HepG2 (cell line): ENCODE results near the gene UXS1. TPM values are rescaled to one million over a fixed set of nuclear protein-coding genes. Genes with fewer than 3 reads are reported as not detected.
A peak's percentile ranks its signal among the peaks of the same experiment; 100 is the strongest.

ENCODE experiments used
- ATAD3A ChIP-seq: sonication (generic); formaldehyde crosslinking; IDR thresholded peaks from 2 replicates; pipeline ENCODE4 v1.4.0; 2020; ENCODE audit warnings: missing genetic modification reagents
- JUN ChIP-seq: sonication (generic); formaldehyde crosslinking; IDR thresholded peaks from 2 replicates; pipeline ENCODE4 v1.4.0; 2020; ENCODE audit warnings: mild to moderate bottlenecking, missing genetic modification reagents
- RFXANK ChIP-seq: IDR thresholded peaks from 2 replicates; pipeline ENCODE4 v1.6.1; 2016
- SYNCRIP ChIP-seq: fragments of 200-400 bp; formaldehyde crosslinking; IDR thresholded peaks from 2 replicates; pipeline ENCODE4 v1.6.1; 2018; ENCODE audit warnings: mild to moderate bottlenecking, low read depth, low read length; ENCODE audit not compliant: insufficient read depth
- WIZ ChIP-seq: sonication (generic); formaldehyde crosslinking; IDR thresholded peaks from 2 replicates; pipeline ENCODE4 v1.5.1; 2020; ENCODE audit warnings: mild to moderate bottlenecking, missing genetic modification reagents
- ZMYM2 ChIP-seq: sonication (generic); formaldehyde crosslinking; IDR thresholded peaks from 2 replicates; pipeline ENCODE4 v1.8.0; 2022; ENCODE audit warnings: mild to moderate bottlenecking, missing genetic modification reagents
- ZNF451 ChIP-seq: sonication (generic); formaldehyde crosslinking; IDR thresholded peaks from 2 replicates; pipeline ENCODE4 v1.5.0; 2020; ENCODE audit warnings: mild to moderate bottlenecking, missing genetic modification reagents
- ZNF556 ChIP-seq: sonication (generic); formaldehyde crosslinking; IDR thresholded peaks from 2 replicates; pipeline ENCODE4 v1.4.0; 2020; ENCODE audit warnings: mild to moderate bottlenecking, missing genetic modification reagents, borderline replicate concordance
- ZNF761 ChIP-seq: sonication (generic); formaldehyde crosslinking; conservative IDR thresholded peaks from 2 replicates; pipeline ENCODE4 v1.4.0; 2020; ENCODE audit warnings: mild to moderate bottlenecking, missing genetic modification reagents
- polyA plus RNA-seq, 8 experiments: library from polyadenylated mRNA; depleted of rRNA in 3 of 8; stranded (reverse) in 7 of 8; unstranded in 1 of 8; fragments of >200 nt; fragmentation: Illumina TruSeq in 4 of 8; extraction: Trizol in 4 of 8; gene quantifications; 2 replicates each; pipeline versions ENCODE4 v1.2.1 to v1.2.3, GENCODE V29; 2011 to 2016; ENCODE audit warnings: low read depth in 4 of 8, missing spikeins in 1 of 8, mixed read lengths in 1 of 8; ENCODE audit not compliant: insufficient read depth in 1 of 8
- total RNA-seq, 5 experiments: library from RNA; depleted of rRNA; stranded (reverse); fragments of >200 nt; fragmentation: Illumina TruSeq; extraction: Trizol; gene quantifications; 2 replicates each; pipeline ENCODE4 v1.2.3, GENCODE V29; 2016; ENCODE audit warnings: low read depth in 1 of 5
- TF ChIP-seq, protein P1 (sequence below): sonication (generic); formaldehyde crosslinking; IDR thresholded peaks from one replicate; pipeline ENCODE4 v1.5.1; 2020; ENCODE audit warnings: mild to moderate bottlenecking, missing genetic modification reagents; ENCODE audit errors: not compliant biosample characterization
- TF ChIP-seq, protein P2 (sequence below): sonication (generic); formaldehyde crosslinking; IDR thresholded peaks from 2 replicates; pipeline ENCODE4 v1.5.0; 2020; ENCODE audit warnings: mild to moderate bottlenecking, missing genetic modification reagents
- TF ChIP-seq, protein P3 (sequence below): sonication (generic); formaldehyde crosslinking; IDR thresholded peaks from 2 replicates; pipeline ENCODE4 v1.4.0; 2020; ENCODE audit warnings: mild to moderate bottlenecking, low read depth, missing genetic modification reagents
- TF ChIP-seq, protein P4 (sequence below): IDR thresholded peaks from 2 replicates; pipeline ENCODE4 v1.6.1; 2012; ENCODE audit warnings: low read depth, low read length, improper control_type of control experiment
- TF ChIP-seq, protein P5 (sequence below): IDR thresholded peaks from 2 replicates; pipeline ENCODE4 v1.6.1; 2016; ENCODE audit warnings: control low read depth

Gene UXS1
- total and polyA plus RNA-seq, 2 of the 13 experiments (the other 11 are each of a cell fraction or from before 2014, with no cell fraction given), result 53.3 to 110 TPM

DNA sequence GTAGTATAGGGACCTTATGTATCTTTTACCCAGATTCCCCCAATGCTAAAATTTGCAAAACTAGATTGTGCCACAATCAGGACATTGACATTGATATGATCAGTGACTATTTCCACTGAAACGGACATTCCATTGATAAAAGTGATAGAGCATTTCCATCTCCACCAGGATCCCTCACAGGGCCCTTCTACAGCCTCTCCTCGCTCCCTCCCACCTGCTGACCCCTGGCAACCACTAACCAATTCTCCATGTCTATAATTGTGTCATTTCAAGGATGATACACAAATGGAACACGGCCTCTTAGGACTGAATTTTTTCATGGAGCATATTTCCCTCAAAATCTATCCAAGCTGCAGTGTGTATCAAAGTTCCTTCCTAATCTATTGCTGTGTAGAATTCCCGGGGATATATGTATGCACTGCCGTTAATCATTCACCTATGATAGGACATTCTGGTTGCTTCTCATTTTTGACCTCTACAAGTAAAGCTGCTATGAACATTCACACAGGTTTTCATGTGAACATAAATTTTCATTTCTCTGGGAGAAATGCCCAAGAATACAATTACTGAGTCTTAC lies 67.3 kb downstream of the UXS1 start (continued):
- TF ChIP-seq, protein P1, sequence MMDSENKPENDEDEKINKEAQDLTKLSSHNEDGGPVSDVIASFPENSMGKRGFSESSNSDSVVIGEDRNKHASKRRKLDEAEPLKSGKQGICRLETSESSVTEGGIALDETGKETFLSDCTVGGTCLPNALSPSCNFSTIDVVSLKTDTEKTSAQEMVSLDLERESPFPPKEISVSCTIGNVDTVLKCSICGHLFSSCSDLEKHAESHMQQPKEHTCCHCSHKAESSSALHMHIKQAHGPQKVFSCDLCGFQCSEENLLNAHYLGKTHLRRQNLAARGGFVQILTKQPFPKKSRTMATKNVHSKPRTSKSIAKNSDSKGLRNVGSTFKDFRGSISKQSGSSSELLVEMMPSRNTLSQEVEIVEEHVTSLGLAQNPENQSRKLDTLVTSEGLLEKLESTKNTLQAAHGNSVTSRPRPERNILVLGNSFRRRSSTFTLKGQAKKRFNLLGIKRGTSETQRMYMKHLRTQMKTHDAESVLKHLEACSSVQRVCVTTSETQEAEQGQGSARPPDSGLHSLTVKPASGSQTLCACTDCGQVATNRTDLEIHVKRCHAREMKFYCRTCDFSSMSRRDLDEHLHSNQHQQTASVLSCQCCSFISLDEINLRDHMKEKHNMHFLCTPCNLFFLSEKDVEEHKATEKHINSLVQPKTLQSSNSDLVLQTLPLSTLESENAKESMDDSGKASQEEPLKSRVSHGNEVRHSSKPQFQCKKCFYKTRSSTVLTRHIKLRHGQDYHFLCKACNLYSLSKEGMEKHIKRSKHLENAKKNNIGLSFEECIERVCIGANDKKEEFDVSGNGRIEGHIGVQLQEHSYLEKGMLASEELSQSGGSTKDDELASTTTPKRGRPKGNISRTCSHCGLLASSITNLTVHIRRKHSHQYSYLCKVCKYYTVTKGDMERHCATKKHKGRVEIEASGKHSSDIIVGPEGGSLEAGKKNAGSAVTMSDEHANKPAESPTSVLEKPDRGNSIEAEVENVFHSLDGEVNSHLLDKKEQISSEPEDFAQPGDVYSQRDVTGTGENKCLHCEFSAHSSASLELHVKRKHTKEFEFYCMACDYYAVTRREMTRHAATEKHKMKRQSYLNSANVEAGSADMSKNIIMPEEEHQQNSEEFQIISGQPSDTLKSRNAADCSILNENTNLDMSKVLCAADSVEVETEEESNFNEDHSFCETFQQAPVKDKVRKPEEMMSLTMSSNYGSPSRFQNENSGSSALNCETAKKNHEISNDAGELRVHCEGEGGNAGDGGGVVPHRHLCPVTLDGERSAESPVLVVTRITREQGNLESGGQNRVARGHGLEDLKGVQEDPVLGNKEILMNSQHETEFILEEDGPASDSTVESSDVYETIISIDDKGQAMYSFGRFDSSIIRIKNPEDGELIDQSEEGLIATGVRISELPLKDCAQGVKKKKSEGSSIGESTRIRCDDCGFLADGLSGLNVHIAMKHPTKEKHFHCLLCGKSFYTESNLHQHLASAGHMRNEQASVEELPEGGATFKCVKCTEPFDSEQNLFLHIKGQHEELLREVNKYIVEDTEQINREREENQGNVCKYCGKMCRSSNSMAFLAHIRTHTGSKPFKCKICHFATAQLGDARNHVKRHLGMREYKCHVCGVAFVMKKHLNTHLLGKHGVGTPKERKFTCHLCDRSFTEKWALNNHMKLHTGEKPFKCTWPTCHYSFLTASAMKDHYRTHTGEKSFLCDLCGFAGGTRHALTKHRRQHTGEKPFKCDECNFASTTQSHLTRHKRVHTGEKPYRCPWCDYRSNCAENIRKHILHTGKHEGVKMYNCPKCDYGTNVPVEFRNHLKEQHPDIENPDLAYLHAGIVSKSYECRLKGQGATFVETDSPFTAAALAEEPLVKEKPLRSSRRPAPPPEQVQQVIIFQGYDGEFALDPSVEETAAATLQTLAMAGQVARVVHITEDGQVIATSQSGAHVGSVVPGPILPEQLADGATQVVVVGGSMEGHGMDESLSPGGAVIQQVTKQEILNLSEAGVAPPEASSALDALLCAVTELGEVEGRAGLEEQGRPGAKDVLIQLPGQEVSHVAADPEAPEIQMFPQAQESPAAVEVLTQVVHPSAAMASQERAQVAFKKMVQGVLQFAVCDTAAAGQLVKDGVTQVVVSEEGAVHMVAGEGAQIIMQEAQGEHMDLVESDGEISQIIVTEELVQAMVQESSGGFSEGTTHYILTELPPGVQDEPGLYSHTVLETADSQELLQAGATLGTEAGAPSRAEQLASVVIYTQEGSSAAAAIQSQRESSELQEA, result no peak
- TF ChIP-seq, protein P2, sequence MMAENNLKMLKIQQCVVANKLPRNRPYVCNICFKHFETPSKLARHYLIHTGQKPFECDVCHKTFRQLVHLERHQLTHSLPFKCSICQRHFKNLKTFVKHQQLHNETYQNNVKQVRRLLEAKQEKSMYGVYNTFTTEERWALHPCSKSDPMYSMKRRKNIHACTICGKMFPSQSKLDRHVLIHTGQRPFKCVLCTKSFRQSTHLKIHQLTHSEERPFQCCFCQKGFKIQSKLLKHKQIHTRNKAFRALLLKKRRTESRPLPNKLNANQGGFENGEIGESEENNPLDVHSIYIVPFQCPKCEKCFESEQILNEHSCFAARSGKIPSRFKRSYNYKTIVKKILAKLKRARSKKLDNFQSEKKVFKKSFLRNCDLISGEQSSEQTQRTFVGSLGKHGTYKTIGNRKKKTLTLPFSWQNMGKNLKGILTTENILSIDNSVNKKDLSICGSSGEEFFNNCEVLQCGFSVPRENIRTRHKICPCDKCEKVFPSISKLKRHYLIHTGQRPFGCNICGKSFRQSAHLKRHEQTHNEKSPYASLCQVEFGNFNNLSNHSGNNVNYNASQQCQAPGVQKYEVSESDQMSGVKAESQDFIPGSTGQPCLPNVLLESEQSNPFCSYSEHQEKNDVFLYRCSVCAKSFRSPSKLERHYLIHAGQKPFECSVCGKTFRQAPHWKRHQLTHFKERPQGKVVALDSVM, result 0 out of 2 replicates have a peak, but pooled peaks have one; percentile 17
- TF ChIP-seq JUN (CRISPR knock-in tag) (no peak), ATAD3A (CRISPR knock-in tag) (no peak), ZMYM2 (CRISPR knock-in tag) (no peak), ZNF556 (CRISPR knock-in tag) (no peak; the same call in 1 of the 2 replicates), ZNF451 (CRISPR knock-in tag) (no peak), ZNF761 (CRISPR knock-in tag) (peak; percentile 64; the same call in 1 of the 2 replicates), SYNCRIP (no peak), WIZ (CRISPR knock-in tag) (no peak), RFXANK (CRISPR knock-in tag) (no peak)
- TF ChIP-seq, protein P3, sequence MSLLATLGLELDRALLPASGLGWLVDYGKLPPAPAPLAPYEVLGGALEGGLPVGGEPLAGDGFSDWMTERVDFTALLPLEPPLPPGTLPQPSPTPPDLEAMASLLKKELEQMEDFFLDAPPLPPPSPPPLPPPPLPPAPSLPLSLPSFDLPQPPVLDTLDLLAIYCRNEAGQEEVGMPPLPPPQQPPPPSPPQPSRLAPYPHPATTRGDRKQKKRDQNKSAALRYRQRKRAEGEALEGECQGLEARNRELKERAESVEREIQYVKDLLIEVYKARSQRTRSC (CRISPR knock-in tag), result no peak
- TF ChIP-seq, protein P4, sequence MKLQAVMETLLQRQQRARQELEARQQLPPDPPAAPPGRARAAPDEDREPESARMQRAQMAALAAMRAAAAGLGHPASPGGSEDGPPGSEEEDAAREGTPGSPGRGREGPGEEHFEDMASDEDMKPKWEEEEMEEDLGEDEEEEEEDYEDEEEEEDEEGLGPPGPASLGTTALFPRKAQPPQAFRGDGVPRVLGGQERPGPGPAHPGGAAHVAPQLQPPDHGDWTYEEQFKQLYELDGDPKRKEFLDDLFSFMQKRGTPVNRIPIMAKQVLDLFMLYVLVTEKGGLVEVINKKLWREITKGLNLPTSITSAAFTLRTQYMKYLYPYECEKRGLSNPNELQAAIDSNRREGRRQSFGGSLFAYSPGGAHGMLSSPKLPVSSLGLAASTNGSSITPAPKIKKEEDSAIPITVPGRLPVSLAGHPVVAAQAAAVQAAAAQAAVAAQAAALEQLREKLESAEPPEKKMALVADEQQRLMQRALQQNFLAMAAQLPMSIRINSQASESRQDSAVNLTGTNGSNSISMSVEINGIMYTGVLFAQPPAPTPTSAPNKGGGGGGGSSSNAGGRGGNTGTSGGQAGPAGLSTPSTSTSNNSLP, result peak; percentile 94
- TF ChIP-seq, protein P5, sequence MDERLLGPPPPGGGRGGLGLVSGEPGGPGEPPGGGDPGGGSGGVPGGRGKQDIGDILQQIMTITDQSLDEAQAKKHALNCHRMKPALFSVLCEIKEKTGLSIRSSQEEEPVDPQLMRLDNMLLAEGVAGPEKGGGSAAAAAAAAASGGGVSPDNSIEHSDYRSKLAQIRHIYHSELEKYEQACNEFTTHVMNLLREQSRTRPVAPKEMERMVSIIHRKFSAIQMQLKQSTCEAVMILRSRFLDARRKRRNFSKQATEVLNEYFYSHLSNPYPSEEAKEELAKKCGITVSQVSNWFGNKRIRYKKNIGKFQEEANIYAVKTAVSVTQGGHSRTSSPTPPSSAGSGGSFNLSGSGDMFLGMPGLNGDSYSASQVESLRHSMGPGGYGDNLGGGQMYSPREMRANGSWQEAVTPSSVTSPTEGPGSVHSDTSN (CRISPR knock-in tag), result no peak
